GM23248 (cell line): ENCODE data around the gene ICAM5. TPM values are rescaled to one million over a fixed set of nuclear protein-coding genes. Genes with fewer than 3 reads are reported as not detected.
A peak's percentile ranks its signal among the peaks of the same experiment; 100 is the strongest.
"Not testable (repeated sequence)": the region's sequence is repeated elsewhere in the genome, so short reads cannot be mapped to it uniquely, and the experiment has no call there.

Experiments
- DNase-seq: peaks from one replicate; pipeline ENCODE4 v3.0.0-alpha.2; 2015
- H2AFZ ChIP-seq: fragments of 200-600 bp; sonication (generic); 2 replicates; pipeline ENCODE4 v1.6.1; 2016; ENCODE audit warnings: antibody characterized with exemption
- H3F3A ChIP-seq: fragments of 200-600 bp; sonication (generic); 2 replicates; pipeline ENCODE4 v1.6.1; 2016; ENCODE audit warnings: mild to moderate bottlenecking, antibody characterized with exemption, mixed run types; ENCODE audit not compliant: insufficient read depth
- H3K27ac ChIP-seq: fragments of 200-600 bp; sonication (generic); 2 replicates; pipeline ENCODE4 v1.5.1; 2016; ENCODE audit warnings: mild to moderate bottlenecking
- H3K27me3 ChIP-seq: fragments of 200-600 bp; sonication (generic); replicated peaks from 2 replicates; pipeline ENCODE4 v1.6.1; 2016; ENCODE audit warnings: mild to moderate bottlenecking; ENCODE audit not compliant: insufficient read depth
- H3K36me3 ChIP-seq: fragments of 200-600 bp; sonication (generic); 2 replicates; pipeline ENCODE4 v1.6.1; 2016; ENCODE audit warnings: low read depth, mild to moderate bottlenecking
- H3K4me1 ChIP-seq: fragments of 200-600 bp; sonication (generic); 2 replicates; pipeline ENCODE4 v1.6.1; 2016; ENCODE audit warnings: mild to moderate bottlenecking; ENCODE audit not compliant: insufficient read depth
- H3K4me2 ChIP-seq: fragments of 200-600 bp; sonication (generic); one replicate; pipeline ENCODE4 v1.6.1; 2016; ENCODE audit warnings: mild to moderate bottlenecking; ENCODE audit not compliant: unreplicated experiment
- H3K4me3 ChIP-seq: fragments of 200-600 bp; sonication (generic); 2 replicates; pipeline ENCODE4 v1.5.1; 2016; ENCODE audit warnings: mild to moderate bottlenecking
- H3K79me2 ChIP-seq: fragments of 200-600 bp; sonication (generic); 2 replicates; pipeline ENCODE4 v1.6.1; 2016; ENCODE audit warnings: mild to moderate bottlenecking; ENCODE audit not compliant: insufficient read depth
- H3K9ac ChIP-seq: fragments of 200-600 bp; sonication (generic); 2 replicates; pipeline ENCODE4 v1.6.1; 2016; ENCODE audit warnings: mild to moderate bottlenecking
- H3K9me2 ChIP-seq: fragments of 200-600 bp; sonication (generic); 2 replicates; pipeline ENCODE4 v1.6.1; 2016; ENCODE audit warnings: mixed run types, mild to moderate bottlenecking, moderate library complexity; ENCODE audit not compliant: insufficient read depth
- H3K9me3 ChIP-seq: fragments of 200-600 bp; sonication (generic); one replicate; pipeline ENCODE4 v1.6.1; 2017; ENCODE audit warnings: low read depth
- H4K20me1 ChIP-seq: fragments of 200-600 bp; sonication (generic); 2 replicates; pipeline ENCODE4 v1.6.0; 2016; ENCODE audit not compliant: insufficient read depth
- EZH2 ChIP-seq: fragments of 200-600 bp; sonication (generic); IDR thresholded peaks from 2 replicates; pipeline ENCODE4 v1.6.1; 2018; ENCODE audit warnings: antibody characterized with exemption, mild to moderate bottlenecking; ENCODE audit not compliant: insufficient read depth, poor library complexity, severe bottlenecking
- EZH2phosphoT487 ChIP-seq: fragments of 200-600 bp; sonication (generic); IDR thresholded peaks from 2 replicates; pipeline ENCODE4 v1.6.1; 2018; ENCODE audit warnings: antibody characterized with exemption, moderate library complexity, mild to moderate bottlenecking, low read depth; ENCODE audit not compliant: insufficient read depth
- WGBS, 2 experiments: methylation state at CpG; one replicate each; pipeline ENCODE4 v1.1.6; 2015 to 2017; ENCODE audit warnings: low lambda C conversion rate in 2 of 2, low coverage in 1 of 2; ENCODE audit errors: missing lambda C conversion rate in 2 of 2; 5-methylcytosine and 5-hydroxymethylcytosine counted together
- in situ Hi-C: fragments of 300-500 bp; cut with MboI; formaldehyde crosslinking; loops from 2 replicates; pipeline ENCODE4 v1.15.0; 2020
- polyA plus RNA-seq: library from polyadenylated mRNA; unstranded; fragments of >200 nt; fragmentation: Nextera tagmentation; extraction: Ambion mirVana; gene quantifications from 2 replicates; pipeline ENCODE4 v1.2.1, GENCODE V29; 2016
- total RNA-seq: library from RNA; depleted of rRNA; stranded (reverse); fragments of >200 nt; shearing (Covaris generic); gene quantifications from 2 replicates; pipeline ENCODE4 v1.2.3, GENCODE V29; 2014

Gene ICAM5
- total and polyA plus RNA-seq, 2 experiments from 2014 or later: 9.8 to 48.7 TPM

GRCh38 chr19:10333758-10334587, 44.2 kb downstream of the ICAM5 start:
- in situ Hi-C loops: no loop called here
- TF ChIP-seq EZH2phosphoT487 (no peak), EZH2 (no peak)
- Histone ChIP-seq H4K20me1 (no peaks in the 10 kb centered on the region), H3K27ac (peak overlapping the region; percentile 92), H3K9me2 (no peaks in the 10 kb centered on the region), H3K4me2 (peak overlapping the region; percentile 84), H3K4me3 (peak overlapping the region; percentile 90), H3K27me3 (no peaks in the 10 kb centered on the region), H3K4me1 (peaks cover 8% of the 10 kb centered on the region), H3K36me3 (no peaks in the 10 kb centered on the region), H3K9me3 (no peaks in the 10 kb centered on the region), H3F3A (no peaks in the 10 kb centered on the region), H3K79me2 (peaks cover 41% of the 10 kb centered on the region), H2AFZ (peak overlapping the region; percentile 80), H3K9ac (peak overlapping the region; percentile 90)
- 3% methylated on average over 43 to 44 of the region's 44 CpGs for WGBS, 2 experiments
- DNase-seq: peak; percentile 48

GRCh38 chr19:10334588-10335351, 45.0 kb downstream of the ICAM5 start:
- TF ChIP-seq EZH2 (no peak), EZH2phosphoT487 (no peak)
- no peaks in the 10 kb centered on the region for H3K9me3 ChIP-seq
- H3K4me2 ChIP-seq: peak overlapping the region; percentile 84
- H4K20me1 ChIP-seq: no peaks in the 10 kb centered on the region
- H3K79me2 ChIP-seq: peaks cover 33% of the 10 kb centered on the region
- no peaks in the 10 kb centered on the region for H3K9me2 ChIP-seq
- DNase-seq: peak; percentile 99
- H3K27ac ChIP-seq: peak overlapping the region; percentile 92
- WGBS, 2 experiments: 2% methylated on average over 45 to 57 of the region's 59 CpGs
- H3K36me3 ChIP-seq: no peaks in the 10 kb centered on the region
- H3K27me3 ChIP-seq: no peaks in the 10 kb centered on the region
- in situ Hi-C loops: no loop called here
- peak overlapping the region; percentile 90 for H3K9ac ChIP-seq
- peak overlapping the region; percentile 90 for H3K4me3 ChIP-seq
- peak overlapping the region; percentile 80 for H2AFZ ChIP-seq
- peaks cover 8% of the 10 kb centered on the region for H3K4me1 ChIP-seq
- no peaks in the 10 kb centered on the region for H3F3A ChIP-seq

GRCh38 chr19:10335352-10335985, 45.7 kb downstream of the ICAM5 start:
- Histone ChIP-seq H3K9ac (peak overlapping the region; percentile 90), H3K9me3 (no peaks in the 10 kb centered on the region), H3K4me2 (peak overlapping the region; percentile 80), H3F3A (no peaks in the 10 kb centered on the region), H3K79me2 (peaks cover 26% of the 10 kb centered on the region), H2AFZ (peak overlapping the region; percentile 80), H3K9me2 (no peaks in the 10 kb centered on the region), H3K36me3 (no peaks in the 10 kb centered on the region), H3K27ac (no peak overlapping the region), H3K4me3 (peak overlapping the region; percentile 90; the same call in 1 of the 2 replicates), H4K20me1 (no peaks in the 10 kb centered on the region), H3K4me1 (peaks cover 8% of the 10 kb centered on the region), H3K27me3 (no peaks in the 10 kb centered on the region)
- in situ Hi-C loops: no loop called here
- DNase-seq: no peak
- 56 to 57% methylated on average over 25 to 26 of the region's 26 CpGs for WGBS, 2 experiments
- no peak for TF ChIP-seq EZH2phosphoT487
- TF ChIP-seq EZH2: no peak

GRCh38 chr19:10336725-10337124, 47.0 kb downstream of the ICAM5 start:
- WGBS, 2 experiments: 91 to 92% methylated on average over 9 of the region's 9 CpGs
- not testable (repeated sequence) for H3K4me1 ChIP-seq

More at GRCh38 chr19:10336725-10337124, 47.0 kb downstream of the ICAM5 start:
- DNase-seq, H3K4me3 ChIP-seq, H3K9me2 ChIP-seq, H3K27me3 ChIP-seq, H3K36me3 ChIP-seq, H3F3A ChIP-seq, H3K4me2 ChIP-seq, in situ Hi-C loops, H3K27ac ChIP-seq, H2AFZ ChIP-seq, H3K9me3 ChIP-seq, H3K9ac ChIP-seq, H4K20me1 ChIP-seq: not testable (repeated sequence)
- H3K79me2 ChIP-seq: peaks cover 14% of the 10 kb centered on the region
